GM12878 (cell line): ENCODE data around the gene FLACC1. TPM values are rescaled to one million over a fixed set of nuclear protein-coding genes. Genes with fewer than 3 reads are reported as not detected.

ENCODE experiments used
- ATAC-seq: fragments of 200-7000 bp; cut with Tn5 transposase; 3 replicates; pipeline ENCODE4 v1.9.1; 2020; ENCODE audit warnings: mild to moderate bottlenecking, moderate library complexity
- BruUV-seq: library from RNA; stranded (reverse); fragments of 400-500 nt; replicated peaks from 2 replicates; lab custom pipeline; 2021; lab: Mats Ljungman, UMichigan
- CTCF ChIA-PET: fragments of 300-600 bp; sonication (Branson Sonifier 250); formaldehyde crosslinking; extraction: SDS; loops from one replicate; lab custom pipeline; 2021; ENCODE audit warnings: inconsistent platforms; lab: Yijun Ruan, JAX
- POLR2A ChIA-PET: fragments of 350-600 bp; formaldehyde crosslinking; extraction: SDS; loops from one replicate; lab custom pipeline; 2021; ENCODE audit warnings: inconsistent platforms; lab: Charles Lee
- RAD21 ChIA-PET: fragments of 300-600 bp; sonication (Branson Sonifier 250); formaldehyde crosslinking; loops from one replicate; lab custom pipeline; 2023; ENCODE audit warnings: antibody characterized with exemption; ENCODE audit not compliant: unreplicated experiment; lab: Charles Lee
- SMC1A ChIA-PET: fragments of 300-600 bp; sonication (Branson Sonifier 250); formaldehyde crosslinking; loops from one replicate; lab custom pipeline; 2023; ENCODE audit not compliant: unreplicated experiment, uncharacterized antibody; lab: Charles Lee
- DNase-seq: peaks from one replicate; pipeline ENCODE4 v3.0.0-alpha.2; 2011; ENCODE audit warnings: low read depth, low spot score
- FAIRE-seq: peaks from 3 replicates; lab custom pipeline; 2011; peaks lifted over from hg19 to GRCh38; lab: Jason Lieb, UNC
- H2AFZ ChIP-seq: 2 replicates; pipeline ENCODE4 v1.6.0; 2011; ENCODE audit warnings: low read depth, low read length, control low read depth; ENCODE audit not compliant: control insufficient read depth
- H3K27ac ChIP-seq: 2 replicates; pipeline ENCODE4 v1.5.1; 2011; ENCODE audit warnings: control low read depth; ENCODE audit not compliant: control insufficient read depth, insufficient read depth
- H3K27me3 ChIP-seq, 2 experiments: replicated peaks in 1 of 2; 2 replicates each; pipeline versions ENCODE4 v1.6.0 to v1.6.1; 2011; ENCODE audit warnings: low read length in 1 of 2; ENCODE audit not compliant: control insufficient read depth in 2 of 2, insufficient read depth in 2 of 2
- H3K36me3 ChIP-seq, 2 experiments: 2 replicates each; pipeline ENCODE4 v1.5.1; 2011; ENCODE audit warnings: low read length in 1 of 2; ENCODE audit not compliant: control insufficient read depth in 2 of 2, insufficient read depth in 2 of 2
- H3K4me1 ChIP-seq: 2 replicates; pipeline ENCODE4 v1.6.1; 2011; ENCODE audit warnings: mild to moderate bottlenecking, low read length, moderate library complexity, mixed read lengths; ENCODE audit not compliant: control insufficient read depth, insufficient read depth
- H3K4me2 ChIP-seq: 2 replicates; pipeline ENCODE4 v1.6.0; 2011; ENCODE audit warnings: control low read depth; ENCODE audit not compliant: control insufficient read depth, insufficient read depth
- H3K4me3 ChIP-seq: fragments of 200-600 bp; sonication (generic); 2 replicates; pipeline ENCODE4 v1.5.1; 2016
- H3K79me2 ChIP-seq: 2 replicates; pipeline ENCODE4 v1.6.0; 2011; ENCODE audit warnings: low read length; ENCODE audit not compliant: control insufficient read depth, insufficient read depth
- H3K9ac ChIP-seq: 2 replicates; pipeline ENCODE4 v1.8.0; 2011; ENCODE audit warnings: low read length, control low read depth, mixed read lengths; ENCODE audit not compliant: control insufficient read depth, insufficient read depth
- H3K9me3 ChIP-seq: replicated peaks from 3 replicates; pipeline ENCODE4 v1.5.1; 2011; ENCODE audit warnings: mild to moderate bottlenecking, low read length; ENCODE audit not compliant: control insufficient read depth, insufficient read depth
- H4K20me1 ChIP-seq: 2 replicates; pipeline ENCODE4 v1.6.0; 2011; ENCODE audit not compliant: control insufficient read depth, insufficient read depth
- CBFB ChIP-seq: IDR thresholded peaks from 2 replicates; pipeline ENCODE4 v1.6.1; 2016; ENCODE audit warnings: antibody characterized with exemption, low read depth
- IRF4 ChIP-seq: IDR thresholded peaks from 2 replicates; pipeline ENCODE4 v1.6.1; 2011; ENCODE audit warnings: low read depth, low read length
- NFYB ChIP-seq: IDR thresholded peaks from 2 replicates; pipeline ENCODE4 v1.6.1; 2011; ENCODE audit warnings: low read depth, mild to moderate bottlenecking, low read length, improper control_type of control experiment, moderate library complexity; ENCODE audit not compliant: insufficient read depth
- POLR2AphosphoS2 ChIP-seq: IDR thresholded peaks from 2 replicates; pipeline ENCODE4 v1.6.1; 2011; ENCODE audit warnings: low read depth, mild to moderate bottlenecking, low read length, improper control_type of control experiment, moderate library complexity
- SIX5 ChIP-seq: IDR thresholded peaks from 2 replicates; pipeline ENCODE4 v1.6.1; 2011; ENCODE audit warnings: mild to moderate bottlenecking, low read depth, low read length, moderate library complexity; ENCODE audit not compliant: severe bottlenecking
- WGBS: methylation state at CpG from one replicate; pipeline ENCODE4 v1.1.6; 2016; ENCODE audit warnings: low lambda C conversion rate; ENCODE audit not compliant: insufficient replicate concordance, insufficient coverage; ENCODE audit errors: missing lambda C conversion rate; 5-methylcytosine and 5-hydroxymethylcytosine counted together
- in situ Hi-C: fragments of 300-500 bp; cut with MboI; formaldehyde crosslinking; loops from 9 replicates; pipeline ENCODE4 v1.14.3; 2018; ENCODE audit warnings: mixed read lengths
- intact Hi-C: fragments of 100-400 bp; cut with micrococcal nuclease; formaldehyde crosslinking; loops from one replicate; pipeline ENCODE4 v1.14.2; 2022; ENCODE audit not compliant: unreplicated experiment
- polyA plus RNA-seq, 11 experiments: library from polyadenylated mRNA; depleted of rRNA in 4 of 11; unstranded in 6 of 11; stranded (reverse) in 5 of 11; fragments of >200 nt; fragmentation: Nextera tagmentation in 4 of 11; fragmentation: Illumina TruSeq in 1 of 11; extraction: Ambion mirVana in 4 of 11; extraction: Trizol in 1 of 11; gene quantifications; 1 replicate in 1 of 11; 2 replicates in 10 of 11; pipeline versions ENCODE4 v1.2.1 to v1.2.3, GENCODE V29; 2011 to 2016; ENCODE audit warnings: inconsistent platforms in 2 of 11, missing spikeins in 2 of 11, low read depth in 1 of 11
- total RNA-seq, 4 experiments: library from RNA; depleted of rRNA in 3 of 4; stranded (reverse); fragments of >200 nt in 3 of 4; fragmentation: Illumina TruSeq in 1 of 4; extraction: Trizol in 1 of 4; gene quantifications; 2 replicates each; pipeline versions ENCODE4 v1.2.1 to v1.2.3, GENCODE V29; 2013 to 2021
- TF ChIP-seq, protein P1 (sequence below): IDR thresholded peaks from 2 replicates; pipeline ENCODE4 v1.6.1; 2012; ENCODE audit warnings: low read depth, low read length, improper control_type of control experiment
- TF ChIP-seq, protein P2 (sequence below): IDR thresholded peaks from 2 replicates; pipeline ENCODE4 v1.6.1; 2012; ENCODE audit warnings: low read depth, low read length, improper control_type of control experiment
- TF ChIP-seq, protein P3 (sequence below): fragments of 450-650 bp; IDR thresholded peaks from 2 replicates; pipeline ENCODE4 v1.6.1; 2018; ENCODE audit warnings: borderline replicate concordance, mild to moderate bottlenecking; ENCODE audit not compliant: partially characterized antibody

FLACC1 gene
- total and polyA plus RNA-seq, 10 of the 15 experiments (the other 5 are each of a cell fraction or from before 2014, with no cell fraction given) = 0.08 to 0.54 (median 0.30) TPM; not detected in 2

DNA sequence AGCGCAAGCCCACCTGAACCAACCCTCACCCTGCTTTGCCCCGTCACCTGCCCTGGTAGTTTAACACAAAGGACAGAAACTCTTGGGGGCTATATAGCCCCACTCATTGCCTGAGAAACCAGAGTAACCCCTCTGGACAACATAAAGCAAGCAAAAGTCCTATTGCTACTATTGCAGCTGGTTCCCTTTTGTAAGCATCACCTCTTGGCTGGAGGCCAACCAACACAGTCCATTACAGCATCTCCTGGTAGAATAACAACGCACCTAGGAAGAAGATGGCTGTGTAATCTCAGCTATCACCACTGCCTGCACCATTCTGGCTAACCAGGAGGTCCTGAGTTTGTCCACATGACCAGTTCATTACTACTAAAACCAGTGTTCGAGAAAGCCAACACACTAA is 36.4 kb downstream of the FLACC1 start:
- Histone ChIP-seq H2AFZ (no peak overlapping the region), H3K79me2 (no peaks in the 10 kb centered on the region), H3K4me2 (no peak overlapping the region), H4K20me1 (no peaks in the 10 kb centered on the region), H3K27ac (no peak overlapping the region), H3K4me3 (no peak overlapping the region), H3K9me3 (no peaks in the 10 kb centered on the region; the same call in 2 of the 3 replicates), H3K36me3 (no peaks in the 10 kb centered on the region), H3K27me3 (no peaks in the 10 kb centered on the region; a peak in 1 of 4 replicates), H3K9ac (no peak overlapping the region), H3K4me1 (no peaks in the 10 kb centered on the region)
- RAD21 ChIA-PET = no interaction called here
- BruUV-seq = no TSS peak
- no peak for DNase-seq
- FAIRE-seq = no peak
- no peak for TF ChIP-seq IRF4
- TF ChIP-seq CBFB = no peak
- TF ChIP-seq, protein P1, sequence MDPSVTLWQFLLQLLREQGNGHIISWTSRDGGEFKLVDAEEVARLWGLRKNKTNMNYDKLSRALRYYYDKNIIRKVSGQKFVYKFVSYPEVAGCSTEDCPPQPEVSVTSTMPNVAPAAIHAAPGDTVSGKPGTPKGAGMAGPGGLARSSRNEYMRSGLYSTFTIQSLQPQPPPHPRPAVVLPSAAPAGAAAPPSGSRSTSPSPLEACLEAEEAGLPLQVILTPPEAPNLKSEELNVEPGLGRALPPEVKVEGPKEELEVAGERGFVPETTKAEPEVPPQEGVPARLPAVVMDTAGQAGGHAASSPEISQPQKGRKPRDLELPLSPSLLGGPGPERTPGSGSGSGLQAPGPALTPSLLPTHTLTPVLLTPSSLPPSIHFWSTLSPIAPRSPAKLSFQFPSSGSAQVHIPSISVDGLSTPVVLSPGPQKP = no peak
- TF ChIP-seq, protein P2, sequence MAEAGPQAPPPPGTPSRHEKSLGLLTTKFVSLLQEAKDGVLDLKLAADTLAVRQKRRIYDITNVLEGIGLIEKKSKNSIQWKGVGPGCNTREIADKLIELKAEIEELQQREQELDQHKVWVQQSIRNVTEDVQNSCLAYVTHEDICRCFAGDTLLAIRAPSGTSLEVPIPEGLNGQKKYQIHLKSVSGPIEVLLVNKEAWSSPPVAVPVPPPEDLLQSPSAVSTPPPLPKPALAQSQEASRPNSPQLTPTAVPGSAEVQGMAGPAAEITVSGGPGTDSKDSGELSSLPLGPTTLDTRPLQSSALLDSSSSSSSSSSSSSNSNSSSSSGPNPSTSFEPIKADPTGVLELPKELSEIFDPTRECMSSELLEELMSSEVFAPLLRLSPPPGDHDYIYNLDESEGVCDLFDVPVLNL = no peak
- TF ChIP-seq SIX5 = no peak
- no peak for TF ChIP-seq NFYB
- TF ChIP-seq POLR2AphosphoS2 = no peak
- TF ChIP-seq, protein P3, sequence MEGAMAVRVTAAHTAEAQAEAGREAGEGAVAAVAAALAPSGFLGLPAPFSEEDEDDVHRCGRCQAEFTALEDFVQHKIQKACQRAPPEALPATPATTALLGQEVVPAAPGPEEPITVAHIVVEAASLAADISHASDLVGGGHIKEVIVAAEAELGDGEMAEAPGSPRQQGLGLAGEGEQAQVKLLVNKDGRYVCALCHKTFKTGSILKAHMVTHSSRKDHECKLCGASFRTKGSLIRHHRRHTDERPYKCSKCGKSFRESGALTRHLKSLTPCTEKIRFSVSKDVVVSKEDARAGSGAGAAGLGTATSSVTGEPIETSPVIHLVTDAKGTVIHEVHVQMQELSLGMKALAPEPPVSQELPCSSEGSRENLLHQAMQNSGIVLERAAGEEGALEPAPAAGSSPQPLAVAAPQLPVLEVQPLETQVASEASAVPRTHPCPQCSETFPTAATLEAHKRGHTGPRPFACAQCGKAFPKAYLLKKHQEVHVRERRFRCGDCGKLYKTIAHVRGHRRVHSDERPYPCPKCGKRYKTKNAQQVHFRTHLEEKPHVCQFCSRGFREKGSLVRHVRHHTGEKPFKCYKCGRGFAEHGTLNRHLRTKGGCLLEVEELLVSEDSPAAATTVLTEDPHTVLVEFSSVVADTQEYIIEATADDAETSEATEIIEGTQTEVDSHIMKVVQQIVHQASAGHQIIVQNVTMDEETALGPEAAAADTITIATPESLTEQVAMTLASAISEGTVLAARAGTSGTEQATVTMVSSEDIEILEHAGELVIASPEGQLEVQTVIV = no peak
- in situ Hi-C loops (no loop called here), intact Hi-C loops (no loop called here)
- POLR2A ChIA-PET = no interaction called here
- SMC1A ChIA-PET = no interaction called here
- CTCF ChIA-PET = interaction anchor here (0.6 to 1.7 kb wide), 2 partner anchors 13 to 53 kb away, joined by 3 to 4 read pairs; no protein-coding TSS in a partner anchor
- 19% methylated on average over 4 of the region's 4 CpGs for WGBS
- ATAC-seq = no peak
